ENCODE measurements around the gene KRTAP10-4.
"Not testable (repeated sequence)": the region's sequence is repeated elsewhere in the genome, so short reads cannot be mapped to it uniquely, and the experiment has no call there.

The KRTAP10-4 gene

GRCh38 chr21:44599264-44600029 lies 25.9 kb downstream of the KRTAP10-4 start:
- DNase-seq (ENCODE audit: low read depth) = no peak

GRCh38 chr21:44600118-44600978 lies 26.8 kb downstream of the KRTAP10-4 start, which contains the start of gene KRTAP10-7:
Gene KRTAP10-7, plus strand, starts transcription at chr21:44600597. Its CDS starts 25 bp downstream, at chr21:44600622.
- DNase-seq (ENCODE audit: low read depth) = not testable (repeated sequence)

GRCh38 chr21:44601091-44601490 lies 27.6 kb downstream of the KRTAP10-4 start:
- DNase-seq (ENCODE audit: low read depth) = not testable (repeated sequence)

GRCh38 chr21:44601596-44602462 lies 28.3 kb downstream of the KRTAP10-4 start:
- no peak for DNase-seq (ENCODE audit: low read depth)

GRCh38 chr21:44602463-44602850 lies 28.9 kb downstream of the KRTAP10-4 start:
- no peak for DNase-seq (ENCODE audit: low read depth)

GRCh38 chr21:44603109-44603875 lies 29.8 kb downstream of the KRTAP10-4 start:
- no peak for DNase-seq (ENCODE audit: low read depth)

GRCh38 chr21:44603911-44604310 lies 30.4 kb downstream of the KRTAP10-4 start:
- no peak for DNase-seq (ENCODE audit: low read depth)

GRCh38 chr21:44606495-44606894 lies 33.0 kb downstream of the KRTAP10-4 start:
- no peak for DNase-seq (ENCODE audit: low read depth)

GRCh38 chr21:44609193-44609592 lies 35.7 kb downstream of the KRTAP10-4 start:
- DNase-seq (ENCODE audit: low read depth) = no peak

- DNase-seq (ENCODE audit: low read depth) = not testable (repeated sequence)
Measured at GRCh38 chr21:44610157-44610843, 36.8 kb downstream of the KRTAP10-4 start.

- DNase-seq (ENCODE audit: low read depth) = no peak
Measured at GRCh38 chr21:44611551-44611950, 38.0 kb downstream of the KRTAP10-4 start.

- no peak for DNase-seq (ENCODE audit: low read depth)
Measured at GRCh38 chr21:44612029-44612486, 38.5 kb downstream of the KRTAP10-4 start, which contains the start of gene KRTAP10-8. Gene KRTAP10-8, plus strand, starts transcription at chr21:44612079. Its CDS starts 22 bp downstream, at chr21:44612101.

GRCh38 chr21:44612669-44613229 lies 39.2 kb downstream of the KRTAP10-4 start:
- DNase-seq (ENCODE audit: low read depth) = no peak

GRCh38 chr21:44613386-44614155 lies 40.0 kb downstream of the KRTAP10-4 start:
- no peak for DNase-seq (ENCODE audit: low read depth)

GRCh38 chr21:44614161-44614631 lies 40.7 kb downstream of the KRTAP10-4 start:
- DNase-seq (ENCODE audit: low read depth) = no peak

GRCh38 chr21:44614961-44615391 lies 41.4 kb downstream of the KRTAP10-4 start:
- no peak for DNase-seq (ENCODE audit: low read depth)

GRCh38 chr21:44615466-44615865 lies 41.9 kb downstream of the KRTAP10-4 start:
- DNase-seq (ENCODE audit: low read depth) = no peak

GRCh38 chr21:44615911-44616590 lies 42.5 kb downstream of the KRTAP10-4 start:
- no peak for DNase-seq (ENCODE audit: low read depth)

GRCh38 chr21:44616591-44616926 lies 43.0 kb downstream of the KRTAP10-4 start:
- no peak for DNase-seq (ENCODE audit: low read depth)

Data from GM04504 (cell line).